Measurements from ENCODE around the gene ALPP.

DNA sequence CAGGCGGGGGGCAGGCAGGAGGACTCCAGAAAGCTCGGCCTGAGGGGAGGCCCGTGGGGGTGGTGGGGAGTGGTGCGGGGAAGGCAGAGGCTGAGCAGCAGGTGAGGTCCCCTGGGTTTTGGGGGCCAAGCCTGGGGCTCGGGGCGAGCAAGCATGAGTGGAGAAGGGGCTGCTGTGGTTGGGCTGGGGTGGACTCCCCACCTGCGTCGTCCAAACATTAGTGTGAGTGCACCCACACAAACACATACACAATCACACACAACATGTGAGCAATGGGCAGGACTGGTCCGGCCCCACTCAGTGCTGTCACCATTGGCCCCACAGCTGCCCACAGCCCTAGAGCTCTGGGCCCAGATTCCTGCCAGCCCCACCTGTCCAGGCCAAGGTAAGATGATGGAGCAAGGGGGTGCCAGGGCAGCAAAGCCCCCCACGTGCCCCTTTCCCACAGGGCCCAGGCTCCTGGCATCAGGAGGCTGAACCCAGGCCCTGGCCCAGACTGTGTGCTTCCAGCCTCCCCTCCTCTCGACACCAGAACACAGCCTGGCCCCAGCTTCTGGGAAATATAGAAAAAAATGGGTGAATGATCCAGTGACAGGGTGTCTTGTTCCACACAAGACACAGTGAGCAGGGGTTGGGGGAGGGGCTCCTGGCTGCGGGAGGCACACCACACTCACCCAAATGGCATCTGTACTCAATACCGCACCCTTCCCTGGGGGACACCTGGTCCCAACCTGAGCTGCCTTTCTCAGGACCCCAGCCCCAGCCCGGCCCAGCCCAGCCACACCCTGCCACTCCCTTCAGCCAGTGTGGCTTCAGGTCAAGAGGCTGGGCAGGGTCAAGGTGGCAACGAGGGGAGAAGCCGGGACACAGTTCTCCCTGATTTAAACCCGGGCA lies 463 bp upstream of the ALPP start:
- TF ChIP-seq, protein P1, sequence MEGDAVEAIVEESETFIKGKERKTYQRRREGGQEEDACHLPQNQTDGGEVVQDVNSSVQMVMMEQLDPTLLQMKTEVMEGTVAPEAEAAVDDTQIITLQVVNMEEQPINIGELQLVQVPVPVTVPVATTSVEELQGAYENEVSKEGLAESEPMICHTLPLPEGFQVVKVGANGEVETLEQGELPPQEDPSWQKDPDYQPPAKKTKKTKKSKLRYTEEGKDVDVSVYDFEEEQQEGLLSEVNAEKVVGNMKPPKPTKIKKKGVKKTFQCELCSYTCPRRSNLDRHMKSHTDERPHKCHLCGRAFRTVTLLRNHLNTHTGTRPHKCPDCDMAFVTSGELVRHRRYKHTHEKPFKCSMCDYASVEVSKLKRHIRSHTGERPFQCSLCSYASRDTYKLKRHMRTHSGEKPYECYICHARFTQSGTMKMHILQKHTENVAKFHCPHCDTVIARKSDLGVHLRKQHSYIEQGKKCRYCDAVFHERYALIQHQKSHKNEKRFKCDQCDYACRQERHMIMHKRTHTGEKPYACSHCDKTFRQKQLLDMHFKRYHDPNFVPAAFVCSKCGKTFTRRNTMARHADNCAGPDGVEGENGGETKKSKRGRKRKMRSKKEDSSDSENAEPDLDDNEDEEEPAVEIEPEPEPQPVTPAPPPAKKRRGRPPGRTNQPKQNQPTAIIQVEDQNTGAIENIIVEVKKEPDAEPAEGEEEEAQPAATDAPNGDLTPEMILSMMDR (IDR thresholded peaks at IDR 0.05; ENCODE audit: borderline replicate concordance, extremely low read depth, low read length, poor library complexity, severe bottlenecking): no peak
- no peak for TF ChIP-seq EZH2 (IDR thresholded peaks at IDR 0.05; ENCODE audit: borderline replicate concordance, low read depth, low read length, severe bottlenecking)
